Endothelial cell of umbilical vein (primary cell): ENCODE results near the gene TP53BP1. TPM values are rescaled to one million over a fixed set of nuclear protein-coding genes. Genes with fewer than 3 reads are reported as not detected.

Experiments
- BruUV-seq: library from RNA; stranded (reverse); fragments of 400-500 nt; replicated peaks from 2 replicates; lab custom pipeline; 2021; lab: Mats Ljungman, UMichigan
- CTCF ChIA-PET: fragments of 300-600, 350-600 bp; sonication (Branson Sonifier 250); formaldehyde crosslinking; loops from one replicate; lab custom pipeline; 2021; ENCODE audit warnings: antibody characterized with exemption, inconsistent platforms; lab: Charles Lee
- POLR2A ChIA-PET: fragments of 300-600, 350-600 bp; sonication (Branson Sonifier 250); formaldehyde crosslinking; loops from one replicate; lab custom pipeline; 2021; ENCODE audit warnings: antibody characterized with exemption, inconsistent platforms; lab: Charles Lee
- DNase-seq: peaks from one replicate; pipeline ENCODE4 v3.0.0-alpha.2; 2011; ENCODE audit warnings: low read depth, low spot score
- FAIRE-seq: peaks from 2 replicates; lab custom pipeline; 2011; peaks lifted over from hg19 to GRCh38; lab: Jason Lieb, UNC
- H2AFZ ChIP-seq: 2 replicates; pipeline ENCODE4 v1.6.0; 2012; ENCODE audit warnings: low read depth, low read length, control low read depth, inconsistent platforms
- H3K27ac ChIP-seq: 2 replicates; pipeline ENCODE4 v1.5.1; 2011; ENCODE audit warnings: low read depth, mild to moderate bottlenecking, control low read depth, low read length, moderate library complexity; ENCODE audit not compliant: insufficient read depth
- H3K27me3 ChIP-seq, 2 experiments: 2 replicates each; pipeline versions ENCODE4 v1.6.0 to v1.6.1; 2011; ENCODE audit warnings: low read length in 2 of 2, mixed read lengths in 1 of 2; ENCODE audit not compliant: control insufficient read depth in 2 of 2, insufficient read depth in 2 of 2
- H3K36me3 ChIP-seq, 2 experiments: 2 replicates in 1 of 2; 3 replicates in 1 of 2; pipeline ENCODE4 v1.5.1; 2011; ENCODE audit warnings: low read length in 2 of 2, mild to moderate bottlenecking in 1 of 2, moderate library complexity in 1 of 2; ENCODE audit not compliant: control insufficient read depth in 2 of 2, insufficient read depth in 2 of 2; ENCODE audit errors: extremely low read depth in 1 of 2
- H3K4me1 ChIP-seq: 3 replicates; pipeline ENCODE4 v1.5.1; 2011; ENCODE audit warnings: mild to moderate bottlenecking, low read length; ENCODE audit not compliant: control insufficient read depth, insufficient read depth; ENCODE audit errors: extremely low read depth
- H3K4me2 ChIP-seq: 2 replicates; pipeline ENCODE4 v1.6.1; 2011; ENCODE audit warnings: low read length, control low read depth, mixed read lengths; ENCODE audit not compliant: insufficient read depth
- H3K4me3 ChIP-seq, 3 experiments: fragments of 200-600 bp in 1 of 3; sonication (generic), shearing (Covaris generic) in 1 of 3; replicated peaks in 1 of 3; 2 replicates each; pipeline ENCODE4 v1.5.1; 2011 to 2016; ENCODE audit warnings: control low read depth in 3 of 3, low read length in 3 of 3, mild to moderate bottlenecking in 2 of 3, inconsistent platforms in 1 of 3, low read depth in 1 of 3, moderate library complexity in 1 of 3; ENCODE audit not compliant: insufficient read depth in 1 of 3
- H3K79me2 ChIP-seq: 2 replicates; pipeline ENCODE4 v1.6.0; 2012; ENCODE audit warnings: low read length, inconsistent platforms; ENCODE audit not compliant: control insufficient read depth, insufficient read depth
- H3K9ac ChIP-seq: replicated peaks from 2 replicates; pipeline ENCODE3; 2011; ENCODE audit warnings: low read length, control low read depth; ENCODE audit not compliant: insufficient read depth; ENCODE audit errors: extremely low read depth
- H3K9me1 ChIP-seq: replicated peaks from 3 replicates; pipeline ENCODE4 v1.6.0; 2011; ENCODE audit warnings: mild to moderate bottlenecking, low read length; ENCODE audit not compliant: control insufficient read depth, insufficient read depth; ENCODE audit errors: extremely low read depth
- H3K9me3 ChIP-seq: replicated peaks from 2 replicates; pipeline ENCODE4 v1.5.1; 2012; ENCODE audit warnings: low read length, inconsistent platforms; ENCODE audit not compliant: control insufficient read depth, insufficient read depth
- H4K20me1 ChIP-seq: replicated peaks from 2 replicates; pipeline ENCODE3; 2011; ENCODE audit warnings: mild to moderate bottlenecking, low read length; ENCODE audit not compliant: control insufficient read depth, insufficient read depth; ENCODE audit errors: extremely low read depth
- GATA2 ChIP-seq: IDR thresholded peaks from 2 replicates; pipeline ENCODE4 v1.7.0; 2011; ENCODE audit warnings: low read depth, mild to moderate bottlenecking, moderate library complexity, mixed read lengths, low read length; ENCODE audit not compliant: insufficient read length, insufficient read depth
- MYC ChIP-seq: IDR thresholded peaks from one replicate; pipeline ENCODE4 v1.6.1; 2011; ENCODE audit warnings: mild to moderate bottlenecking, low read depth, low read length
- POLR2AphosphoS5 ChIP-seq: IDR thresholded peaks from 2 replicates; pipeline ENCODE4 v1.6.1; 2012; ENCODE audit warnings: low read depth, mild to moderate bottlenecking, control low read depth, low read length, moderate library complexity; ENCODE audit not compliant: insufficient read depth
- dilution Hi-C: fragments of 300-500 bp; cut with MboI; formaldehyde crosslinking; loops from one replicate; pipeline ENCODE4 v1.15.0; 2019; ENCODE audit warnings: low sequenced_read_pairs; ENCODE audit not compliant: extremely low pct_ligation_motif_present
- intact Hi-C: fragments of 100-400 bp; cut with micrococcal nuclease; formaldehyde crosslinking; loops from one replicate; pipeline ENCODE4 v1.10.0; 2022
- polyA plus RNA-seq, 4 experiments: library from polyadenylated mRNA; depleted of rRNA in 3 of 4; stranded (reverse) in 3 of 4; unstranded in 1 of 4; fragments of >200 nt; gene quantifications; 2 replicates each; pipeline versions ENCODE4 v1.2.1 to v1.2.3, GENCODE V29; 2011 to 2012; ENCODE audit warnings: missing spikeins in 1 of 4
- total RNA-seq: library from RNA; stranded (reverse); gene quantifications from 2 replicates; pipeline ENCODE4 v1.2.3, GENCODE V29; 2021
- TF ChIP-seq, protein P1 (sequence below): IDR thresholded peaks from 2 replicates; pipeline ENCODE4 v1.6.1; 2011; ENCODE audit not compliant: insufficient read depth, insufficient read length

The TP53BP1 gene
- total and polyA plus RNA-seq, 2 donors (not counting 3 experiments of a cell fraction or from before 2014, with no cell fraction given): 28.1 to 59.5 TPM

DNA sequence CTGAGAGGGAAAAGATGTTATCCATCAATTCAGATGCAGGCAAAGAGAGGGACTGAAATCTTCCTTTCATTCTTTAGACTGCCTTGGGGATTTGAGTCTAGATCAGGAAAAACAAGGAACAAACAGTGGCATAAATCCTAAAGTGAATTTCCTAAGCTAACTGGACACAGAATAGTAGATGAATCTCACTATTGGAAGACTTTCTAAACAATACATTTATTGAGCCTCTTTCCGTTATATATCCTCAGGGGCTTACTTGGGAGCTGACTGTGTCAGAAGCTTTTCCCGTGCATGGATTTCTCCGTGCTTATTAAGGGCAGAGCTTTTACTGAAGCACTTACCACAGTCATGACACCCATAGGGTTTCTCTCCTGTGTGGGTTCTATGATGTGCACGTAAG lies 132.1 kb downstream of the TP53BP1 start:
- BruUV-seq: no TSS peak
- no peak overlapping the region for H3K4me3 ChIP-seq
- POLR2A ChIA-PET: no interaction called here
- H3K9me1 ChIP-seq: no peaks in the 10 kb centered on the region
- FAIRE-seq (no peak), DNase-seq (no peak)
- no peak overlapping the region for H3K9ac ChIP-seq
- intact Hi-C loops: no loop called here
- H3K4me1 ChIP-seq: no peaks in the 10 kb centered on the region
- H2AFZ ChIP-seq: no peak overlapping the region
- no peak overlapping the region for H3K4me2 ChIP-seq
- CTCF ChIA-PET: no interaction called here
- dilution Hi-C loops: no loop called here
- peaks cover 12% of the 10 kb centered on the region in 2 experiments for H3K36me3 ChIP-seq
- TF ChIP-seq POLR2AphosphoS5: no peak
- TF ChIP-seq GATA2: no peak
- no peak for TF ChIP-seq MYC
- TF ChIP-seq, protein P1, sequence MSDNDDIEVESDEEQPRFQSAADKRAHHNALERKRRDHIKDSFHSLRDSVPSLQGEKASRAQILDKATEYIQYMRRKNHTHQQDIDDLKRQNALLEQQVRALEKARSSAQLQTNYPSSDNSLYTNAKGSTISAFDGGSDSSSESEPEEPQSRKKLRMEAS: no peak
- no peaks in the 10 kb centered on the region for H3K79me2 ChIP-seq
- H3K27ac ChIP-seq: no peak overlapping the region
- H3K27me3 ChIP-seq: no peaks in the 10 kb centered on the region
- H3K9me3 ChIP-seq: peaks cover 12% of the 10 kb centered on the region
- H4K20me1 ChIP-seq: no peaks in the 10 kb centered on the region

Other genes starting within 250 kb of the TP53BP1 start
- gene TGM5, start 226.2 kb downstream of the TP53BP1 start, total RNA-seq: not detected in 2 replicates
- gene TGM5, start 226.2 kb downstream of the TP53BP1 start, polyA plus RNA-seq: not detected in 2 replicates
- not detected in 2 replicates for gene TGM7, start 190.9 kb downstream of the TP53BP1 start, total RNA-seq
- gene TGM7, start 190.9 kb downstream of the TP53BP1 start, polyA plus RNA-seq: not detected in 2 replicates
- gene LCMT2, start 162.6 kb downstream of the TP53BP1 start, total RNA-seq: 5.0 and 6.1 TPM in 2 replicates
- 4.1 and 4.7 TPM in 2 replicates for gene LCMT2, start 162.6 kb downstream of the TP53BP1 start, polyA plus RNA-seq
- gene ZSCAN29, start 122.1 kb downstream of the TP53BP1 start, total RNA-seq: 15.7 and 16.6 TPM in 2 replicates
- 2.9 and 3.7 TPM in 2 replicates for gene ZSCAN29, start 122.1 kb downstream of the TP53BP1 start, polyA plus RNA-seq
- 19.4 and 19.8 TPM in 2 replicates for gene TUBGCP4, start 122.1 kb downstream of the TP53BP1 start, total RNA-seq
- 5.1 and 6.5 TPM in 2 replicates for gene TUBGCP4, start 122.1 kb downstream of the TP53BP1 start, polyA plus RNA-seq
- gene MAP1A, start 24.5 kb upstream of the TP53BP1 start, total RNA-seq: 2.1 and 4.8 TPM in 2 replicates
- gene MAP1A, start 24.5 kb upstream of the TP53BP1 start, polyA plus RNA-seq: 0.68 and 0.78 TPM in 2 replicates
- 35.3 and 43.4 TPM in 2 replicates for gene PPIP5K1, start 97.1 kb upstream of the TP53BP1 start, total RNA-seq
- gene PPIP5K1, start 97.1 kb upstream of the TP53BP1 start, polyA plus RNA-seq: 22.2 and 28.7 TPM in 2 replicates
- not detected in 2 replicates for gene CKMT1B, start 100.9 kb upstream of the TP53BP1 start, total RNA-seq
- gene CKMT1B, start 100.9 kb upstream of the TP53BP1 start, polyA plus RNA-seq: not detected in 2 replicates
- 0.14 TPM in 1 of 2 replicates, not detected in the other for gene STRC, start 125.6 kb upstream of the TP53BP1 start, total RNA-seq
- 0.10 and 0.25 TPM in 2 replicates for gene STRC, start 125.6 kb upstream of the TP53BP1 start, polyA plus RNA-seq
- gene CATSPER2, start 155.7 kb upstream of the TP53BP1 start, total RNA-seq: 3.8 and 6.1 TPM in 2 replicates
- gene CATSPER2, start 155.7 kb upstream of the TP53BP1 start, polyA plus RNA-seq: 1.4 and 1.9 TPM in 2 replicates
- not detected in 2 replicates for gene CKMT1A, start 200.7 kb upstream of the TP53BP1 start, total RNA-seq
- gene CKMT1A, start 200.7 kb upstream of the TP53BP1 start, polyA plus RNA-seq: not detected in 2 replicates